ENCODE results near the gene TTC16.

TTC16 gene

GRCh38 chr9:127711226-127711701 is 4.6 kb upstream of the TTC16 start:
- H3K4me3 ChIP-seq (ENCODE audit: low read depth in 1 of 2, low read length in 1 of 2): no peak overlapping the region
- H3K36me3 ChIP-seq: no peaks in the 10 kb centered on the region
- H3K9me3 ChIP-seq: no peaks in the 10 kb centered on the region
- H3K27me3 ChIP-seq: peaks cover 22% of the 10 kb centered on the region
- peaks cover 10 to 15% of the 10 kb centered on the region in 2 experiments for H3K4me1 ChIP-seq (ENCODE audit: control insufficient read depth in 1 of 2, insufficient read depth in 1 of 2, low read depth in 1 of 2, low read length in 1 of 2)
- TF ChIP-seq, protein P1, sequence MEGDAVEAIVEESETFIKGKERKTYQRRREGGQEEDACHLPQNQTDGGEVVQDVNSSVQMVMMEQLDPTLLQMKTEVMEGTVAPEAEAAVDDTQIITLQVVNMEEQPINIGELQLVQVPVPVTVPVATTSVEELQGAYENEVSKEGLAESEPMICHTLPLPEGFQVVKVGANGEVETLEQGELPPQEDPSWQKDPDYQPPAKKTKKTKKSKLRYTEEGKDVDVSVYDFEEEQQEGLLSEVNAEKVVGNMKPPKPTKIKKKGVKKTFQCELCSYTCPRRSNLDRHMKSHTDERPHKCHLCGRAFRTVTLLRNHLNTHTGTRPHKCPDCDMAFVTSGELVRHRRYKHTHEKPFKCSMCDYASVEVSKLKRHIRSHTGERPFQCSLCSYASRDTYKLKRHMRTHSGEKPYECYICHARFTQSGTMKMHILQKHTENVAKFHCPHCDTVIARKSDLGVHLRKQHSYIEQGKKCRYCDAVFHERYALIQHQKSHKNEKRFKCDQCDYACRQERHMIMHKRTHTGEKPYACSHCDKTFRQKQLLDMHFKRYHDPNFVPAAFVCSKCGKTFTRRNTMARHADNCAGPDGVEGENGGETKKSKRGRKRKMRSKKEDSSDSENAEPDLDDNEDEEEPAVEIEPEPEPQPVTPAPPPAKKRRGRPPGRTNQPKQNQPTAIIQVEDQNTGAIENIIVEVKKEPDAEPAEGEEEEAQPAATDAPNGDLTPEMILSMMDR (IDR thresholded peaks at IDR 0.05): no peak
- H3K27ac ChIP-seq: no peak overlapping the region

DNA sequence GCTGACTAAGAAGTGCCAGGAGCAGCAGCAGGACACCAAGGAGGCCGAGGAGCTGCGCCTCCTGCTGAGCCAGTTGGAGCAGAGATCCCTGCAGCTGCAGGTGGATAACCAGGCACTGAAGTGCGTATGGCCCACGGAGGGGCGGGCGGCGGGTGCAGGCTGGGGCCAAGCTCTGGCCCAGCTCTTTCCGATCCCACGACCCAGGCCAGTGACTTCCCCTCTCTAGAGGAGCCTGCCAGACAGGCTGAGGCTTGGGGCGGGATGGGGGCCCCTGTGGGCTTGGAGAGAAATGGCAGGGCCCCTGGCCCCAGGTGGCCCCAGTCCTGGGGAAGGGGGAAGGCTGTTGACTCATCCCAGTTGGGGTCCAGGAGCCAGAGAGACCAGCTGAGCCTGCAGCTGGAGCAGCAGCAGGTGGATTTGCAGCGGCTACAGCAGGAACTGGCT is 4.0 kb upstream of the TTC16 start:
- H3K4me3 ChIP-seq (ENCODE audit: low read depth in 1 of 2, low read length in 1 of 2): no peak overlapping the region
- TF ChIP-seq, protein P1 (IDR thresholded peaks at IDR 0.05): no peak

GRCh38 chr9:127712371-127712770 is 3.5 kb upstream of the TTC16 start:
- TF ChIP-seq, protein P1 (IDR thresholded peaks at IDR 0.05): no peak
- Histone ChIP-seq H3K4me1 (ENCODE audit: control insufficient read depth in 1 of 2, insufficient read depth in 1 of 2, low read depth in 1 of 2, low read length in 1 of 2) (peaks cover 11 to 17% of the 10 kb centered on the region in 2 experiments), H3K27me3 (peaks cover 22% of the 10 kb centered on the region), H3K9me3 (no peaks in the 10 kb centered on the region), H3K27ac (no peak overlapping the region), H3K4me3 (ENCODE audit: low read depth in 1 of 2, low read length in 1 of 2) (no peak overlapping the region), H3K36me3 (no peaks in the 10 kb centered on the region)

More for the DNA sequence above, 4.0 kb upstream of the TTC16 start:
- Histone ChIP-seq H3K4me1 (ENCODE audit: control insufficient read depth in 1 of 2, insufficient read depth in 1 of 2, low read depth in 1 of 2, low read length in 1 of 2) (peaks cover 11 to 17% of the 10 kb centered on the region in 2 experiments), H3K27me3 (peaks cover 22% of the 10 kb centered on the region), H3K27ac (no peak overlapping the region), H3K9me3 (no peaks in the 10 kb centered on the region), H3K36me3 (no peaks in the 10 kb centered on the region)

DNA sequence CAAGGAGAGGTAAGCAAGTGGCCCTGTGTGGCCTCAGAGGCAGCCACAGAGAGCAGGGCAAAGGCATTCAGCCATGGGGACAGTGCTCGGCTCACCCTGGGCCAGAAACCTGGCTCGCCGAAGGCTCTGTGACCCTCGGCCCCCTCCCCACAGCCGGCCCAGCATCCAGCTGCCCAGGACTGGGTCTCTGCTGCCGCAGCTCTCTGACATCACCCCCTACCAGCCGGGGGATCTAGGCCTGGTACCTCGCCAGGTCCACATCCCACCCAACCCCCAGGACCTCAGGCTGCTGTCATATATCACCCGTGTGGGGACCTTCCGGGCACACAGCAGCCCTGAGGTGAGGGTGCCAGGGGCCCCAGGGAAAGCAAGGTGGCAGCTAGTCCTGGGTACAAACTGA is 3.0 kb upstream of the TTC16 start:
- TF ChIP-seq, protein P1 (IDR thresholded peaks at IDR 0.05): no peak
- H3K27ac ChIP-seq: no peak overlapping the region
- H3K4me1 ChIP-seq (ENCODE audit: control insufficient read depth in 1 of 2, insufficient read depth in 1 of 2, low read depth in 1 of 2, low read length in 1 of 2): peaks cover 11 to 17% of the 10 kb centered on the region in 2 experiments
- H3K4me3 ChIP-seq (ENCODE audit: low read depth in 1 of 2, low read length in 1 of 2): no peak overlapping the region
- H3K36me3 ChIP-seq: no peaks in the 10 kb centered on the region
- no peaks in the 10 kb centered on the region for H3K9me3 ChIP-seq
- H3K27me3 ChIP-seq: peaks cover 22% of the 10 kb centered on the region

- H3K4me3 ChIP-seq (ENCODE audit: low read depth in 1 of 2, low read length in 1 of 2): peak overlapping the region in 1 of 2 experiments; percentile 92
Observed at GRCh38 chr9:127714020-127714750, 1.7 kb upstream of the TTC16 start.

More at GRCh38 chr9:127714020-127714750, 1.7 kb upstream of the TTC16 start:
- TF ChIP-seq, protein P1 (IDR thresholded peaks at IDR 0.05): no peak
- no peak overlapping the region for H3K27ac ChIP-seq
- no peaks in the 10 kb centered on the region for H3K36me3 ChIP-seq
- peaks cover 11 to 17% of the 10 kb centered on the region in 2 experiments for H3K4me1 ChIP-seq (ENCODE audit: control insufficient read depth in 1 of 2, insufficient read depth in 1 of 2, low read depth in 1 of 2, low read length in 1 of 2)
- H3K27me3 ChIP-seq: peaks cover 22% of the 10 kb centered on the region
- no peaks in the 10 kb centered on the region for H3K9me3 ChIP-seq

Measured in neutrophil (primary cell).